Astrocyte (in vitro differentiated cells and primary cell): ENCODE results near the gene ERC1.

ENCODE experiments used
- EZH2 ChIP-seq: IDR thresholded peaks from 2 replicates; pipeline ENCODE4 v1.6.1; 2012; ENCODE audit warnings: mild to moderate bottlenecking, low read length, inconsistent platforms; ENCODE audit not compliant: insufficient read depth
- TF ChIP-seq, protein P1 (sequence below): IDR thresholded peaks from 2 replicates; pipeline ENCODE4 v1.5.1; 2011; ENCODE audit warnings: low read depth, mild to moderate bottlenecking, inconsistent platforms, low read length, moderate library complexity; ENCODE audit not compliant: insufficient read depth

DNA sequence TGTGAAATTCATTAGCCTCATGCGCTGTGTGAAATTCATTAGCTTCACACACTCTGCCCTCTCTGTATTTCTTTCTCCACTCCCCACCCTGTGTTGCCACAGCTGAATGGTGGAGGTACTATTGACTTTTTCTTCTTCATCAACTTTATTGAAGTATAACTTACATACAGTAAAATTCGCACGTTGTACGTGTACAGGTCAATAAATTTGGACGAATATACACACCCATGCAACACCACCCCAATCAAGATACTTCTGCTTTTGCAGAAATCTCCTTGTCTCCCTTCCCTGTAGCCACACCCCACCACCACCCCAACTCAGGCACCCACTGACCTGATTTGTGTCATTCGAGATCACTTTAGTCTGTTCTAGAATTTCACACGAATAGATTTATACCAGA lies 551.6 kb downstream of the ERC1 start:
- TF ChIP-seq, protein P1, sequence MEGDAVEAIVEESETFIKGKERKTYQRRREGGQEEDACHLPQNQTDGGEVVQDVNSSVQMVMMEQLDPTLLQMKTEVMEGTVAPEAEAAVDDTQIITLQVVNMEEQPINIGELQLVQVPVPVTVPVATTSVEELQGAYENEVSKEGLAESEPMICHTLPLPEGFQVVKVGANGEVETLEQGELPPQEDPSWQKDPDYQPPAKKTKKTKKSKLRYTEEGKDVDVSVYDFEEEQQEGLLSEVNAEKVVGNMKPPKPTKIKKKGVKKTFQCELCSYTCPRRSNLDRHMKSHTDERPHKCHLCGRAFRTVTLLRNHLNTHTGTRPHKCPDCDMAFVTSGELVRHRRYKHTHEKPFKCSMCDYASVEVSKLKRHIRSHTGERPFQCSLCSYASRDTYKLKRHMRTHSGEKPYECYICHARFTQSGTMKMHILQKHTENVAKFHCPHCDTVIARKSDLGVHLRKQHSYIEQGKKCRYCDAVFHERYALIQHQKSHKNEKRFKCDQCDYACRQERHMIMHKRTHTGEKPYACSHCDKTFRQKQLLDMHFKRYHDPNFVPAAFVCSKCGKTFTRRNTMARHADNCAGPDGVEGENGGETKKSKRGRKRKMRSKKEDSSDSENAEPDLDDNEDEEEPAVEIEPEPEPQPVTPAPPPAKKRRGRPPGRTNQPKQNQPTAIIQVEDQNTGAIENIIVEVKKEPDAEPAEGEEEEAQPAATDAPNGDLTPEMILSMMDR: no peak
- no peak for TF ChIP-seq EZH2
